HG02884 (cell line): Measurements from ENCODE around the gene PPA2.

Experiments used
- ATAC-seq: cut with Tn5 transposase; IDR thresholded peaks from one replicate; pipeline ENCODE4 v1.9.1; 2021; ENCODE audit warnings: mild to moderate bottlenecking, moderate library complexity; ENCODE audit not compliant: unreplicated experiment

The PPA2 gene

DNA sequence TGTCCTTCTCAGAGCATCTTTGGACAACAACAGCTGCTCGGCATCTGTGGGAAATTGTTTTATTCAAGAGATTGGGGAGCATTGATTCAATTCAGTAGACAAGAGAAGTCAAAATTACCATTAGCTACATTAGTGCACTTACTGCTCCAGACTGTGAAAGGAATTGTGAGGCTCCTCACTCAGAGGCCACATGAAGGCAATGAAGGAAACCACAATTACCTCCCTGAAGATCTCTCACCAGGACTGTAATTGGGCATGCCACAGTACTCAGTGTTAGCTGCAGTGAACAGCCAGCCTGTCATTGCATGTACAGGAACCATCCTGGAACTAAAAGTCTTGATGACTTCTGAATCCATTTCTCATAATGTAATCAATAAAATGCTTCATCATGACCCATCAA lies 144.8 kb downstream of the PPA2 start:
- no peak for ATAC-seq

DNA sequence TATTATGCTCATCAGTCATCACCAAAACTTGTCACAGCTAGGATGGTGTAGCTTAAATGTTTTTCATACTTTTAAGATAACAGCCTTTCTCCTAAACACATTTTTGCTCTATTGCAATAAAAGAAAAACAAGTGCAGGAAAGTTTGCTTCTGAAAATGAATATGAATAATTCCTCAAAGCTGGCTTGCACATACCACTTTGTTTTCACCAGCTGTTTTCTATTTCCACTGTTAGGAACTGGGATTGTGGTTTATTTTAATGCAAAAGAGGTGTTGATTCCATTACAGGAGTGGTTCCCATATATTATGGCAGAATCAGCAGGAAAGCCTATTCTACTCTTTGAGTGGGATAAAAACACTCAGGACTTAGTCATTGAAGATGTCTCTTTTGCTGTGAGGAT lies 145.9 kb downstream of the PPA2 start:
- no peak for ATAC-seq

GRCh38 chr4:105327222-105327621 lies 146.6 kb downstream of the PPA2 start:
- no peak for ATAC-seq
